ENCODE results near the gene BCL2L11. TPM values are rescaled to one million over a fixed set of nuclear protein-coding genes. Genes with fewer than 3 reads are reported as not detected.

Gene BCL2L11
- total RNA-seq, 4 donors from 2014 or later = 4.8 to 18.8 (median 13.7) TPM

DNA sequence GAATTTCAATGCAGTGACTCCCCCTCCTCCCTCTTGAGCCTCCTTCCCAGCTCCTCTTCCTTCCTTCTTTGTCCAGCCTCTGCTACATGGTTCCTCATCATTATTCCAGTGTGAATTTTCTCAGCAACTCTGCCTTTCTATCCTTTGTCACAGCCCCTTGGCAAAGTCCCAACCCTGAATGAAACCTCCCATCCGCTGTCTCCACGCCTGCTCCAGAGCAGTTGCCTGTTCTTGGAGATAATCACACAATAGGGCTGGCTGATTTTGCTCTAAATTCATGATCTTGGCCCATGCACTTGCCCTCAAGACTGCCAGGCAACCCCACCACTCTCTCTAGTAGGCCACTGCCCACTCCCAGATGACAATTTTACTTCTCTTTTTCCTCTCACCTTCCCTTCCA, 61.4 kb downstream of the BCL2L11 start:
- Histone ChIP-seq H3K4me1 (peaks cover 6 to 16% of the 10 kb centered on the region in 2 donors), H3K27ac (no peak overlapping the region), H3K36me3 (no peaks in the 10 kb centered on the region), H3K9me3 (no peaks in the 10 kb centered on the region), H3K27me3 (no peaks in the 10 kb centered on the region), H3K4me3 (no peak overlapping the region)
- TF ChIP-seq, protein P1, sequence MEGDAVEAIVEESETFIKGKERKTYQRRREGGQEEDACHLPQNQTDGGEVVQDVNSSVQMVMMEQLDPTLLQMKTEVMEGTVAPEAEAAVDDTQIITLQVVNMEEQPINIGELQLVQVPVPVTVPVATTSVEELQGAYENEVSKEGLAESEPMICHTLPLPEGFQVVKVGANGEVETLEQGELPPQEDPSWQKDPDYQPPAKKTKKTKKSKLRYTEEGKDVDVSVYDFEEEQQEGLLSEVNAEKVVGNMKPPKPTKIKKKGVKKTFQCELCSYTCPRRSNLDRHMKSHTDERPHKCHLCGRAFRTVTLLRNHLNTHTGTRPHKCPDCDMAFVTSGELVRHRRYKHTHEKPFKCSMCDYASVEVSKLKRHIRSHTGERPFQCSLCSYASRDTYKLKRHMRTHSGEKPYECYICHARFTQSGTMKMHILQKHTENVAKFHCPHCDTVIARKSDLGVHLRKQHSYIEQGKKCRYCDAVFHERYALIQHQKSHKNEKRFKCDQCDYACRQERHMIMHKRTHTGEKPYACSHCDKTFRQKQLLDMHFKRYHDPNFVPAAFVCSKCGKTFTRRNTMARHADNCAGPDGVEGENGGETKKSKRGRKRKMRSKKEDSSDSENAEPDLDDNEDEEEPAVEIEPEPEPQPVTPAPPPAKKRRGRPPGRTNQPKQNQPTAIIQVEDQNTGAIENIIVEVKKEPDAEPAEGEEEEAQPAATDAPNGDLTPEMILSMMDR (IDR thresholded peaks at IDR 0.05 in 4 of 5, conservative IDR thresholded peaks at IDR 0.05 in 1 of 5) = no peak
- no peak for TF ChIP-seq POLR2A (IDR thresholded peaks at IDR 0.05)
- no peak for DNase-seq
- intact Hi-C loops (cut with DNase I; ENCODE audit: low total_unique reads) (no loop called here), in situ Hi-C loops (cut with MboI; ENCODE audit: low sequenced_read_pairs in 4 of 4) (no loop called here)
- no peak for ATAC-seq

DNA sequence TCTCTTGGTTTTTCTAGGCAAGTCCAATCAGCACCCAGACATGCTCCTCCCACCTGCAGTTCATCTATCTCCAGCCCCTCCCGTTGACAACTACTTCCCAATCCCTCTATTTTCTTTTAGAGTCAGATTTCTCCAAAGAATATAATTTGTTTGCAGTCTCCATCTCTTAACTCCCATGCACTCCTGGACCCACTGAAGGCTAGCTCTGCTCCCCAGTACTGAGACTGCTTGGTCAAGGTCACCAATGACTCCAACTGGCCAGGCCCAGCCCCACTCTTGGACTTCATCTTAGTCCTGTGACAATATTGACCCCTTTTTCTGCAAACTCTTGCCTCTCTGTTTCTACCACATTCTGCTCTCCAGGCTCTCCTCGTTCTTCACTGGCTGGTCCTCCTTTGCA, 62.0 kb downstream of the BCL2L11 start:
- in situ Hi-C loops (cut with MboI; ENCODE audit: low sequenced_read_pairs in 4 of 4) (no loop called here), intact Hi-C loops (cut with DNase I; ENCODE audit: low total_unique reads) (no loop called here)
- Histone ChIP-seq H3K27ac (no peak overlapping the region), H3K36me3 (no peaks in the 10 kb centered on the region), H3K4me1 (peaks cover 6 to 16% of the 10 kb centered on the region in 2 donors), H3K4me3 (no peak overlapping the region), H3K9me3 (no peaks in the 10 kb centered on the region), H3K27me3 (no peaks in the 10 kb centered on the region)
- TF ChIP-seq, protein P1 (IDR thresholded peaks at IDR 0.05 in 4 of 5, conservative IDR thresholded peaks at IDR 0.05 in 1 of 5) = no peak
- no peak for TF ChIP-seq POLR2A (IDR thresholded peaks at IDR 0.05)
- DNase-seq (no peak), ATAC-seq (no peak)

- no peak for DNase-seq
- intact Hi-C loops (cut with DNase I; ENCODE audit: low total_unique reads) = no loop called here
- Histone ChIP-seq H3K27me3 (no peaks in the 10 kb centered on the region), H3K9me3 (no peaks in the 10 kb centered on the region), H3K4me1 (peaks cover 6 to 16% of the 10 kb centered on the region in 2 donors), H3K4me3 (no peak overlapping the region), H3K36me3 (no peaks in the 10 kb centered on the region), H3K27ac (peak overlapping the region in 1 of 4 donors; percentile 59)
- in situ Hi-C loops (cut with MboI; ENCODE audit: low sequenced_read_pairs in 4 of 4) = no loop called here
- ATAC-seq = peak in 1 of 2 donors; percentile 55
- TF ChIP-seq POLR2A (IDR thresholded peaks at IDR 0.05) = no peak
- TF ChIP-seq, protein P1 (IDR thresholded peaks at IDR 0.05 in 4 of 5, conservative IDR thresholded peaks at IDR 0.05 in 1 of 5) = no peak
Observed at GRCh38 chr2:111184725-111185310, 64.1 kb downstream of the BCL2L11 start.

DNA sequence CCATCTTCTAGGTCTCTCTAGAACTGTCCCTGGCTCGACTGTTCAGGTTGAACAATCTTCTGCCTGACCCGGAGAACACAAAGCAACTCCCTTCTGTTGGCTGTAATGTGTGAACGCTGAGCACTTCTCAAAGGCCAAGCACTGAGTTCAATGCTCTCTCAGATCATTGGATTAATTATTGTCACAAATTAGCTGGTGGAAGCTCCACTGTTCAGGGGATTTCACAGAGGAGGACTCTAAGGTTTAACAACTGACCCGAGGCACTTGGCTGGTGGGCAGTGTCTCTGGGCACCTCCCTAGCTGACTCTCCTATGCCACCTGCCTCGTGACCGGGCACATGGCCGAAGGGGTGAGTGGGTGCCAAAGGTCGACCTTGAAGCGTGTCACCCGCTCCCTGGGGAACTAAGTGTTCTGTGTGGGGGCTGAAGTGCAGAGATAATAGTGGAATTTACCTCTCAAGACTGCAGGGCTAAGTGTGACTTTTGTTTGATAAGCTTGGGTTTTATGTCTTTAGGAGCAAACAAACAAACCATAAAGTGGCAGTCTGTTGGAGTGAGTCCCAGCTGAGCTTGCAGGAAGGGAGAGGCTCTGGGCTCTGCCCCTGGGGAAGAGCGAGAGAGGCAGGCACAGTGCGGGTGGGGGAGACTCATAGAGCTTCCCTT, 64.8 kb downstream of the BCL2L11 start:
- in situ Hi-C loops (cut with MboI; ENCODE audit: low sequenced_read_pairs in 4 of 4) = no loop called here
- peak in 1 of 2 donors; percentile 66 for DNase-seq
- Histone ChIP-seq H3K36me3 (no peaks in the 10 kb centered on the region), H3K9me3 (no peaks in the 10 kb centered on the region), H3K27me3 (no peaks in the 10 kb centered on the region), H3K4me1 (peaks cover 6 to 16% of the 10 kb centered on the region in 2 donors), H3K4me3 (no peak overlapping the region), H3K27ac (peak overlapping the region in 1 of 4 donors; percentile 59)
- TF ChIP-seq, protein P1 (IDR thresholded peaks at IDR 0.05 in 4 of 5, conservative IDR thresholded peaks at IDR 0.05 in 1 of 5) = no peak
- TF ChIP-seq POLR2A (IDR thresholded peaks at IDR 0.05) = no peak
- intact Hi-C loops (cut with DNase I; ENCODE audit: low total_unique reads) = no loop called here
- ATAC-seq = peak in 1 of 2 donors; percentile 75

Data from gastrocnemius medialis (tissue), 4 donors.